Upper lobe of left lung (tissue), 4 donors: ENCODE data around the gene SUSD6.
"Not testable (repeated sequence)": the region's sequence is repeated elsewhere in the genome, so short reads cannot be mapped to it uniquely, and the experiment has no call there.

Experiments
- CTCF ChIP-seq, 6 experiments: fragments of 450-650 bp in 4 of 6; fragments of 200-600 bp in 2 of 6; sonication (generic) in 2 of 6; IDR thresholded peaks; one replicate each; pipeline ENCODE4 v1.5.1; 2016 to 2019; ENCODE audit warnings: antibody characterized with exemption in 6 of 6
- POLR2A ChIP-seq, 4 donors: fragments of 450-650 bp; IDR thresholded peaks; one replicate each; pipeline ENCODE4 v1.5.1; 2016 to 2017; ENCODE audit warnings: antibody characterized with exemption in 4 of 4, mild to moderate bottlenecking in 2 of 4

- TF ChIP-seq CTCF, POLR2A (IDR thresholded peaks at IDR 0.05): not testable (repeated sequence)
Measured at GRCh38 chr14:69731919-69732598, 120.7 kb downstream of the SUSD6 start.
